Measurements from ENCODE around the gene SDCBP2.

SDCBP2 gene

DNA sequence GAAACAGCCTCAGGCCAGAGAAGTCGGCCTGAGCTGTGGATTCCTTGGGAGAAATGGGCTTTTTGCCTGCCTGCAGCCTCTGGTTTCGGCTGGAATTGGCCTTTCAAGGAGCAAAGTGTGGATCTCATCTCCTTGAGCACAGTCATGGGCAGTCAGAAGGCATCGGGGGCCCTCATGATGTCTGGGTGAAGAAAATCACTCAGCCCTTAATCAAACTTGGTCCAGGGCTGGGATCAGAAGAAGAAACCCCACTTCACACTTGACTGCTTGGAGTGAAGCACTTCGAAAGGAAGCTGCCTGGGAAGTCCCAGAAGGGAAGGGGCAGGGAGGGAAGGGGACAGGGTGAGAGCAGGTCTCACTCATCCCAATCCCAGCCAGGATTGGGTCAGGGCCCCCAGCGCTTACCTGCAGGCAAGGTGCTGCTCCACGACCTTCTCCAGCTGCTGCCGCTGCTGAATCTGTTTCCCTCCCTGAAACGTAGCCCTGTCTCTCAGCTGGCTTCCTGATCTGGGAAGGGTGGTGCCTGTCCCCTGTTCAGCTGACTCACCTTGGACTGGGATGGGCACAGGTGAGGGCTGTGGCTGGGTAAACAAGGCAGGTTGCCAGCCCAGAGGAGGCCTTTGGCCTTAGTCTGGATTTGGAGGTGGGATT, at the start of gene SDCBP2:
TSS of gene SDCBP2 (minus strand) at position 460 of the 651 bp plus-strand sequence. CDS start 8,723 bp downstream, outside the sequence.
- DNase-seq (ENCODE audit: low spot score) = no peak

DNA sequence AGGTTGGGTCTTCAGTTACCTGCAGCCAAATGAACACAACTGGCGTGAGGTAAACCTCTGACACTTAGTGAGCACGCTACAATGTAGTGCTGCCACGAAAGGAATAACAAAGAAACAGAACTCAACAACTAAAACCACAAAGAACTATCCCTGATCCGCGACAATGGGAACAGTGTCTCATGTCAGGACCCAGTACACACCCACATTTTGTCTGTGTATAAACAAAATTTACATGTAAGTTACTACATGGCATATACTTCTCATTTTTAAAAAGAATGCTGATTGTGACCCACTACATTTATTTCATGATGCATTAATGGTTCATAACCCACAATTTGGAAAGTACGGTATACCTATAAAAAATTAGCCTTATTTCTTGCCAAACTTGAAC, 49.8 kb upstream of the SDCBP2 start:
- no peak for DNase-seq (ENCODE audit: low spot score)

DNA sequence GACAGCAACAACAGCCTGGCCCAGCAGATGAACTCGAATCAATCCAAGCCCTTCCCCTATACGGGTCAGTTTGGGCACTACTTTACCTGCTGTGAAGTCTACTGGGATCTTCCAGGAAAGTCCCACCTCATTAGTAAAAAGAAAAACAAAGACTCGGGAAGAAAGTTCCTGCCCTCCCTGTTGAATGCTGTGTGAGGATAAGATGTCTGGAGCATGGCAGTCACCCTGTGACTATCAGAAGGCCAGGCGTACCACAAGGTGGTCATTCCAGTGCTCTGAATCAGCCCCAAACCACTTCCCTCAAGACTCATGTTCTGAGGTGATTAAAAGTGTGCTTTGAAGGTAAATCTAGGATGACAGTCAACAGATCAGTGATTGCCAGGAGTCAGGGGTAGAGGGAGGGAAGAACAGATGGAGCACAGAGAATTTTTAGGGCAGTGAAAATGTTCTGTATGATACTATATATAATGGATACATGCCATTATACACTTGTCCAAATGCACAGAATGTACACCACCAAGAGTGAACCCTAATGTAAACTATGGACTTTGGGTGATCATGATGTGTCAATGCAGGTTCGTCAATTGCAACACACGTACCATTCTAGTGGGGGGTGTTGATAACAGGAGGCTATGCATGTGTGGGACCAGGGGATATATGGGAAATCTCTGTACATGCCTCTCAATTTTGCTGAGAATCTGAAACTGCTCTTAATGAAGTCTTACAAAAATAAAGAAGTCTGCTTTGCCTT, 49.2 kb upstream of the SDCBP2 start:
- DNase-seq (ENCODE audit: low spot score) = no peak

- DNase-seq (ENCODE audit: low spot score) = no peak
Observed at GRCh38 chr20:1377341-1377871, 48.5 kb upstream of the SDCBP2 start.

DNA sequence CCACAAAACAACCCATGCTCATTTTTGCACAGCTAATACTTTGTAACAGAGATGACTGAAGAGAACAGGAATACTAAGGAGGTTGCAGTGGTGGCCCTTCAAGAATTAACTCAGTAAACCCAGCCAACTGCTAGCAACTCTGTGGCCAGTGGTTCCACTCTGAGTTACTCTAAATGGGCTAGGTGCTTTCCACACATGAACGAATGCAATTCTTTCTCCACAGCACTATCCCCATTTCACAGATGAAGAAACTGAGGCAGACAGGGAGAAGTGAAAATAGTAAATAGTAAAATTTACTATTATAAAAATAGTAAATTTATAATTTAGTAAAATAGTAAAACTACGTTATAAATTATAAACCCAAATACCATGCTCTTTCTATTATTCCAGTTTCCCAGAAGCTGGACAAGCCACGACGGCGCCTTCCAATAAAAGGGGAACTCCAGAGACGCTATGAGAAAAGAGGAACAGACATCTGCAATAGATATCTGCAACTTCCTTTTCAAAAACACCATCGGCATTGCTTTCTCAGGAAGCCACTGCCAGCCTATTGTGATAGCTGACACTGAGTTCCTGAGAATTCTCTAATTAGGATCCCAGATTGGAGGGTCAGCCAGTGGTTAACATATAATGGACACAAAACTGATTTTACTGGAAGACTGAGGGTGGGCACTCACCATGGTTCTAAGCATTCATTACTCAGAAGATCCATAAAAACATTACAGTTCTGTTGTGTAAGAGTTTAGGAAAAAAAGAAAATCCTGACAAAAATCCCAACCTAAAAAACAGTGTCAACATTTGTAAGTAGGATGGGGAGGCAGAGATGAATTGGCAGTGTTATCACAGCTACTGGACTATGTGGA, 47.7 kb upstream of the SDCBP2 start:
- DNase-seq (ENCODE audit: low spot score) = no peak

- DNase-seq (ENCODE audit: low spot score) = no peak
Observed at GRCh38 chr20:1376007-1376406, 47.1 kb upstream of the SDCBP2 start.

GRCh38 chr20:1375515-1375914, 46.6 kb upstream of the SDCBP2 start:
- DNase-seq (ENCODE audit: low spot score) = no peak

GRCh38 chr20:1374246-1374645, 45.3 kb upstream of the SDCBP2 start:
- no peak for DNase-seq (ENCODE audit: low spot score)

- DNase-seq (ENCODE audit: low spot score) = no peak
Observed at GRCh38 chr20:1373614-1374013, 44.7 kb upstream of the SDCBP2 start.

- DNase-seq (ENCODE audit: low spot score) = no peak
Observed at GRCh38 chr20:1373036-1373435, 44.1 kb upstream of the SDCBP2 start.

GRCh38 chr20:1371830-1372539, 43.0 kb upstream of the SDCBP2 start:
- DNase-seq (ENCODE audit: low spot score) = no peak

DNA sequence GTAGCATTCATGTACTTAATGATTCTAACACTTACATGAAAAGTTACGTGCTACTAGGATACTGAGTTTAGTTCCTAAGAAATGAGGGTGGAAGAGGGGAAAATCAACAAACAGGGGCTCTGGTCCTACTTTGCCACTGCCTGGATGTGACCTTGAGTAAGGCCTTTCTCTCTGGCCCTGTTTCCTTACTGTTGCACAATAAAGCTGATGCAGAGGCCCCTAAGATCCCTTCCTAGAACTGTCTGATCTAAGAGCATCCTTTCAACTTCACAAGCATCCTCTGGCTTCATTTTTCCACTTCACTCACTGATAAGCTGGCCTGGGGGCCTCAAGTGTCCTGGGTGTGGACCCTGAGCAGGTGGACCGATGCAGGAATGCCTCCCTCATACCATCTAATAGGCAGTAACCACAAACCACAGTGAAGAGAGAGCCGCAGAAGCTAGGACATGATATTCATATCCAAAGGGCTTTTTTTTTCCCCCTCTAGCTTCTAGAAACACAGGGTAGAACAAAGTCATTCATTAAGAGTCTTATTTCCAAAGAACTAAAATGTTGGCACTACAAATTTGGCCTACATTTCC, 42.4 kb upstream of the SDCBP2 start:
- no peak for DNase-seq (ENCODE audit: low spot score)

- DNase-seq (ENCODE audit: low spot score) = no peak
Observed at GRCh38 chr20:1370548-1371110, 41.7 kb upstream of the SDCBP2 start.

DNA sequence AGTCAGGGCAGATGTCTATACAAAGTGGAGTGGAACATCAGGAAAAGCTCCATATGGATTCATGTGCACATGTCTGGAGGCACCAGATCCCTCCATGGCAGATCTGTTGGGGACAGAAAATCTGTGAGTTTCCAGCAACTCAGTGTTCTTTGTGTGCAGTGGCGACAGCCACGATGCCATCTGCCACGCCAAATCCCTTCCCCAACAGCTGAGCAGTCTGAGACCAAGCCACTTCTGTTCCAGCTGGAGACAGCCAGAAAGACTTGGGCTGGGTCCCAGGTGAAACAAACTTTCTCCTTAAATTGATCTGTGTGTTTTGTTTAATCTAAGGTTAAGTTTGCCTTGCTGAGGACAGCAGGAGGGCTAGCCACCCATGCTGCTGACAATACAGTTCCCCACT, 41.0 kb upstream of the SDCBP2 start:
- DNase-seq (ENCODE audit: low spot score) = no peak

GRCh38 chr20:1368448-1369199, 39.7 kb upstream of the SDCBP2 start:
- no peak for DNase-seq (ENCODE audit: low spot score)

GRCh38 chr20:1367479-1367878, 38.5 kb upstream of the SDCBP2 start:
- no peak for DNase-seq (ENCODE audit: low spot score)

- DNase-seq (ENCODE audit: low spot score) = no peak
Observed at GRCh38 chr20:1364106-1364505, 35.2 kb upstream of the SDCBP2 start.

DNA sequence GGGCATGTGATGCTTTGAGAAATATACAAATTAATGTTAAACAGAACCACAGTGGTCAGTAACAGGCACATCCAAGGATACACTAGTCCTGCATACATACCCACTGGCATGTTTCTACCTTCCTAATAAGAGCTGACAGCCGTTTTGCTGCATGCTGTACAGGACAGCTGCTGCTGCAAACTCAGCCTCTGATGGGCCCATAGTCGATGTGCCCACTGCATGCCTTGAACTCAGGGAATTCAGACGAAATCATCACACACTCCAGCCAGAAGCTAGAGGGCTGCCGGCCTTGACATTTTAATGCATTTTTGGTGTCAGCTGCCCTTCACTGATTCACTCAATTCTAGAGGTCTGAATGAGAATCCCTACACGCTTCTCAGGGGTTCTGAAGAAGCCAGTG, 34.6 kb upstream of the SDCBP2 start:
- DNase-seq (ENCODE audit: low spot score) = no peak

DNA sequence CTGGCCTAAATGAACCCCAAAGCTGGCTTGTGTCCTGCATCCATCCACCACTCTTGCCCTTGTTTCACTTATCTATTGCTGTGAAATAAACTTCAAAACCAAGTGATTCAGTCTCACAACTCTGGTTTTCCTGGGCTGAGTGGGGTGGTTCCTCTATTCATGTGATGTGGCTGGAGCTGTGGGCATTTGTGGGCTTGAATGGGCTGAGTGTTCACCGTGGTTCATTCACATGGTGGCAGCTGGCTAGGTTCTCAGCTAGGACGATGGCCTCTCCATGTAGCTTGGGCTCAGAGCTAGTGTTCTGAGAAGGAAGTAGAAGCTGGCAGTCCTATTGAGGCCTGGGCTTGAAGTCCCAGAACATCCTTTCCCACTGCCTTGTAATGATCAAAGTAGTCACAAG, 33.5 kb upstream of the SDCBP2 start:
- no peak for DNase-seq (ENCODE audit: low spot score)

DNA sequence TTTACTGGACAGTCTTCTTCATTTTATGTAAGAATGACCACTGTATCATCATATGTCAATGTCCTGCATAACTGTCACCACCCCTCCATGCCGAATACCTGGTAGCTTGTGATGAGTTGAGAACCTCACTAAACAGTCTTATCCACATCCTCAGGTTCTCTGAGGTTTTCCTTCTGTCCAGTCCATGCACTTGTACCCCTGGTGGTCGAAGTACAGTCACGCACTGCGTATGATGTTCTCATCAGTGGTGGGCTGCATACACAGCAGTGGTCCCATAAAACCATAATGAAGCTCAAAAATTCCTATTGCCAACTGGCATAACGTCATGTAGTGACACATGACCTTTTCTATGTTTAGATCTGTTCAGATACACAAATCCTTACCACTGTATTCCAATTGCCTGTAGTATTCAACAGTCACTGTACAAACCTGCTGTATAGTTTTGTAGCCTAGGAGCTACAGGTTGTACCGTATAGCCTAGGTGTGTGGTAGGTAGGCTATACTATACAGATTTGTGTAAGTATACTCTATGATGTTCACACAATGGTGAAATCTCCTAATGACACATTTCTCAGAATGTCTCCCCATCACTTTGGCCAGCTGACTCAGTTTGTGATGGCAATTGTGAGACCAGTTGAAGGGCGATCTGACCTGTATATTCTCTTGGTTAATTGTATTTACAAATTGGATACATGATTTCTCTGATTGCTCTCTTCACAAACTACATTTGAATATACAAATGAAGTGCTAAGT, 31.3 kb upstream of the SDCBP2 start:
- no peak for DNase-seq (ENCODE audit: low spot score)

Data from left forelimb (tissue), 1 donor.